ENCODE measurements around the gene FEM1A.

- TF ChIP-seq CTCF (IDR thresholded peaks at IDR 0.05), result no peak
- TF ChIP-seq EZH2 (IDR thresholded peaks at IDR 0.05; ENCODE audit: borderline replicate concordance, insufficient read depth, low read depth, low read length, poor library complexity, severe bottlenecking), result no peak
These were observed 14.8 kb downstream of the FEM1A start for GRCh38 chr19:4806384-4806783.
